DMS 273 (cell line): ENCODE results near the gene TAOK1.
A peak's percentile ranks its signal among the peaks of the same experiment; 100 is the strongest.
"Not testable (repeated sequence)": the region's sequence is repeated elsewhere in the genome, so short reads cannot be mapped to it uniquely, and the experiment has no call there.

Experiments used
- DNase-seq: peaks from one replicate; lab custom pipeline; 2025; ENCODE audit not compliant: unreplicated experiment; lab: John Stamatoyannopoulos, UW

TAOK1 gene

DNA sequence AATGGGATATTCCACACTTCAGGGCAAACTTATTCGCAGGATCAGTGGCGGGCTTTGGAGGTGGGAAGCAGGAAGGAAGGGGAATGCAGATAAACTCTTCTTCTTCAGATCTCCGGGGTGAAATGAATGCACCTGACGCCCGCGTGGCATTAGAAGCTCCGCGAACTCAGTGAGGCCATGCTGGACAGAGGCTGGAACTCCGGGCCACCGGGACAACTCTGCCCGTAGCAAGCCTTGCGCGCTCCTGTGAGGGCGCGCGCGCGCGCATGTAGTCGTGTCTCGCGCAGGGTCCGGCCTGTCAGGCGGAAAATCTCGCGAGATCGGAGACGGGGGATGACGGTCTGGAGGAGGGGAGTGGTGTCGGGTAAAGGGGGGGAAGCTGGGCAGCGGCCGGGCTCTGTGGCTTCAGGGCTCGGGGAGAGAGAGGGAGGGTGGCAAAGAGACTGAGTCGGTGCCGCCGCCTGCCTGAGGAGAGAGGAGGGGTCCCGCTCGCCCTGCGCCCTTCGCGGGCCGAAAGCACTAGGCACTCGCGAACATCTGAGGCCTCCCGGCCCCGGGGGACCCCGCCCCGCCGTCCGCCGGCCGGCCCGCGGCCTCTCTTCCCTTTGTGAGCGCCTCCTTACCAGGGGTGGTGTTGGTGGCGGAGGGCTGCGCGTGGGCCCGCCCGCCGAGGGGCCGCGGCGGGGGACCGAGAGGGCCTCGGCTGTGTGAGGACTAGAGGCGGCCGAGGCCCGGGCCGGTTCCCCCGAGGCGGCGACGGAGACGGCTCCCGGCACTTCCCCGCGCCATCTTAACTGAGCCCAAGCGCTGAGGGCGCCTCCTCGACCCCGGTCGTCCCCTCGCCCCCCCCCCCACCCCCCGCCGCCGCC is at the start of gene TAOK1:
Gene TAOK1 (plus strand): TSS at position 382 of the 869 bp plus-strand sequence. CDS start 61,186 bp downstream, outside the sequence.
- DNase-seq: peak; percentile 99

DNA sequence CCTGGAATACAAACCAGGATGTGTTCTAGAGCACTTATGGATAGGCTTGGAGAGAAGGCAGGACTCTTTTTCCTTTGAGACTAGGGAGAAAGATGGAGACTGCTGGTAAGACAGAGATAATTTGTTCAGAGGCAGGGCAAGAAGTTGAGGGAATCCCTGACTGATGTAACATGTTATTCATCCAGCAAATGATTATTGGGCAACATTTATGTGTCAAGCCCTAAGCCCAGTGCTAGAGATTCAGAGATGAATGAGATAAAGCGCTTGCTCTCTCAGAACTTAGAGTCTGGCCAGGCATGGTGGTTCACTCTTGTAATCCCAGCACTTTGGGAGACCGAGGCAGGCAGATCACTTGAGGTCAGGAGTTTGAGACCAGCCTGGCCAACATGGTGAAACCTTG is 48.4 kb upstream of the TAOK1 start:
- no peak for DNase-seq

DNA sequence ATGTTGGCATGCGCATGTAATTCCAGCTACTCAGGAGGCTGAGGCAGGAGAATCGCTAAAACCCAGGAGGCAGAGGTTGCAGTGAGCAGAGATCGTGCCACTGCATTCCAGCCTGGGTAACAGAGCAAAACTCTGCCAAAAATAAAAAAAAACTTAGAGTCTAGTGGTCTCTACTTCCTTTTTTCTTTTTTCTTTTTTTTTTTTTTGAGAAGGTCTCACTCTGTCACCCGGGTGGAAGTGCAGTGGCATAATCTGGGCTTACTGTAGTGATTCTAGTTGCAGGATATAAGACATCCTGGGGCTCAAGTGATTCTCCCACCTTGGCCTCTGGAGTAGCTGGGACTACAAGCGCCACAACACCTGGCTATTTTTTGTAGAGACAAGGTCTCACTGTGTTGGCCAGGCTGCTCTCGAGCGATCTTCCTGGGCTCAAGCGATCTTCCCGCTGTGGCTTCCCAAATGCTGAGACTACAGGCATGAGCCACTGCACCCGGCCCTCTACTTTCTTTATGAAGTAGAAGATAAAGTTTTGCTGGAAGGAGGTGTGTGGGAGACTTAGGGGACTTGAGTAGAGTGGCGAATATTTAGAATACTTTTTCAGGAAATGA is 47.9 kb upstream of the TAOK1 start:
- DNase-seq: no peak

DNA sequence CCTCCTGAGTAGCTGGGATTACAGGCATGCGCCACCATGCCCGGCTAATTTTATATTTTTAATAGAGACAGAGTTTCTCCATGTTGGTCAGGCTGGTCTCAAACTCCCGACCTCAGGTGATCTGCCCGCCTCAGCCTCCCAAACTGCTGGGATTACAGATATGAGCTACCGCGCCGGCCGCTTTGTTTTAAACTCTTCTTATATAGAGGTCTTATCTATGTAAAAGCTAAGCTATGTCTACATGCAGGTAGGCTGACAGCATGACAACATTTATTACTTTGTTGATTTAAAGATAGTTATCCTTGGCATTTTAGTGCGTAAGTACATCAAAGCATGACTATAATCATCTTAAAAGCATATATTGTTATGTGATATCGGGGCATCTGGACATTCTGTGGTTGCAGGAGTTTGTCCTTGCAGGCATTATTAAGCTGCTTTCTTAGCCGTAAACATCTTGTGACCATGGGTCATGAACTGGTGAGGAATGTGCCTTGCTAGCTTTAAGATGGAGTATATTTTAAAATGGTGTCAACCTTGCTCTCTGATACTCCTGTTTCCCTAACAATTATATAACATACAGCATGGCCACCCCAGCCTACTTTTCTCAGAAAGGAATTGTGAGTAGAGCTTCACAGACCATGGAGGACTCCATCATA is 45.8 kb upstream of the TAOK1 start:
- no peak for DNase-seq

DNA sequence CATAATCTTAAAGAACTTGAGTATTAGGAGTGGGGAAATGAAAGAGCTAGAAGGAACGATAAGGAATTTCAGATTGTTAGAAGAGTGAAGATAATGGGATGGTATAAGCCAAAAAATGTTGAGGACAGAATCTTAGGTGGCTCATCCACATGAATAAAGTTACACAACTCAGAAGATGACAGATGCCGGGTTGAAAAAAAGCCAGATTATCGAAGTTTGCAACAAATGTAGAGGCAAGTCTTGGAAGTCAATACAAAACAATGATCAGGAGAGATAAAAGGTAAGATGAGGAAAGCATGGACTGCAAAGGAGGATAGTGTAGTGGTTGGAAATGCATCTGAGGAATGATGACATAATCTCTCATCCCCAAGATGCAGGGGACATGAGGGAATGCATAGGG is 45.1 kb upstream of the TAOK1 start:
- DNase-seq: no peak

DNA sequence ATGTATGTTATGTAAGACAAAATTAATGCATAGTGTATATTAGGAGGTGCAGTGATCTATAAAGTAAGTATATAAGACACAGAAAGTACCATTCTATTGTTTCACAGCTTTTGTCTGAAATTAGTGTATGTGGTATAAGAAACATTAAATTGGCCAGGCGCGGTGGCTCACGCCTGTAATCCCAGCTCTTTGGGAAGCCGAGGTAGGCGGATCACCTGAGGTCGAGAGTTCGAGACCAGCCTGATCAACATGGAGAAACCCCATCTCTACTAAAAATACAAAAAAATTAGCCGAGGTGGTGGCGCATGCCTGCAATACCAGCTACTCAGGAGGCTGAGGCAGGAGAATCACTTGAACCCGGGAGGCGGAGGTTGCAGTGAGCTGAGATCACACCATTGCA is 44.7 kb upstream of the TAOK1 start:
- not testable (repeated sequence) for DNase-seq

DNA sequence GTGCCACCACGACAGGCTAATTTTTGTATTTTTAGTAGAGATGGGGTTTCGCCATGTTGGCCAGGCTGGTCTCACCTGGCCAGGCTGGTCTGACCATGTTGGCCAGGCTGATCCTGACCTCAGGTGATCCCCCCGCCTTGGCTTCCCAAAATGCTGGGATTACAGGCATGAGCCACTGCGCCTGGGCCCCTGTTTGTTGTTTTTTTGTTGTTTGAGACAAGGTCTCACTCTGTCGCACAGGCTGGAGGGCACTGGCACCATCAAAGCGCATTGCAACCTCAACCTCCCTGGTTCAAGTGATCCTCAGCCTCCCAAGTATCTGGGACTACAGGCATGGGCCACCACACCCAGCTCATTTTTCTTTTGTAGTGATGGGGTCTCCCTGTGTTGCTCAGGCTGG is 43.7 kb upstream of the TAOK1 start:
- DNase-seq: no peak

DNA sequence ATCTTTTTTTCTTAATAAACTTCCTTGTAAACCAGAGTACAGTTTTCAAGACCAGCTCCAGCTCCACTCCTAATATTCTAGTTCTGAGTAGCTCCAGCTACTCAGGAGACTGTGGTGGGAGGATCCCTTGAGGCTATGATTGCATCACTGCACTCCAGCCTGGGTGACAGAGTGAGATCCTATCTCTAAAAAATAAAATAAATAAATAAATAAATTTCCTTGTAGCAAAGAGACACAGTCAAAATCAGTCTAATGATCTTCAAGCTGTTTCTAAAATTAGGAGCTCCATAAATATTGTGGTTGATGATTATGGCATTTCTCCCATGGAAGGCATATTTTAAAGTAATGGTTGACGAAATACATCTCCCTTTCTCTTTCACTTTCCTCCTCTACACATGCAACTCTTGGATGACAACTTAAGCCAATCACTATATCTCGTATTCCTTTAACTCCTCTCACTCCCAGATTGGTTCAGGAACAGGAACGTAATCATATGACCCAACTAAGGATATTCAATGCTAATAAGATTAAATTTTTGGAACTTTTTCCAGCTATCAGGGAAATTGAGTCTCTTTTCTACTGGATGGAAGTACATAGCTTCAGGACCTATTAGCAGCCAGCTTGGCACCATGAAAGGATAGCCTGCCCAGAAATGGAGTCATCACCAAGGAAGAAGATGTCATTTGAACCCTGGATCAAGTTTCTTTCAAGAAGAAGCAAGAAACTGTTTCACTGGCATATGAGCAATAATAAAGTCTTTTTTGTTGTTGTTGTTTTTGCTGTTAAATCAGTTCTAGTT is 42.1 kb upstream of the TAOK1 start:
- no peak for DNase-seq

DNA sequence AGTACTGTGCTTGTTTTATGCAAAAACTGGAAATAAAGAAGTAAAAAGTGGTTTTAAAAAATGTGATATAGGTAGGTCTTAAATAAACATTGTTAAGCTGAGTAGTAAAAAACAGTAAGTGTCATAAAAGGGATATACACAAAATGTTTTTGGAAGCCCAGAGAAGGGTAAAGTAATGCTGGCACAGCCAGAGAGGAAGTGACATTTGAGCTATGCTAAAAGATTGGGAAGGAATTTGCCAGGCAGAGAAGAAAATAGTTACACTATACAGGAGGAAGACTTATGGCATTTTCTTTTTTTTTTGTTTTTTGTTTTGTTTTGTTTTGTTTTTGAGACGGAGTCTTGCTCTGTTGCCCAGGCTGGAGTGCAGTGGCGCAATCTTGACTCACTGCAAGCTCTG is 40.8 kb upstream of the TAOK1 start:
- DNase-seq: no peak

DNA sequence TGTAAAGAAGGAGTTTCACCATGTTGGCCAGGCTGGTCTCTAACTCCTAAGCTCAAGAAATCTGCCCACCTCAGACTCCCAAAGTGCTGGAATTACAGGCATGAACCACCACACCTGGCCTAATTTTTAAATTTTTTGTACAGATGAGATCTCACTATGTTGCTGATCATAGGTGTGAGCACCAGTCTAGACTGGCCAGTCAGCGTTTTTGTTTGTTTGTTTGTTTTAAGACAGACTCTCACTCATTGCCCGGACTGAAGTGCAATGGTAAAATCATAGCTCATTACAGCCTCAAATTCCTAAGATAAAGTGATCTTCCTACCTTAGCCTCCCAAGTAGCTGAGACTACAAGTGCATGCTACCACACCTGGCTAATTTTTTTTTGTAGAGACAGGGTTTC is 38.0 kb upstream of the TAOK1 start:
- DNase-seq: no peak

DNA sequence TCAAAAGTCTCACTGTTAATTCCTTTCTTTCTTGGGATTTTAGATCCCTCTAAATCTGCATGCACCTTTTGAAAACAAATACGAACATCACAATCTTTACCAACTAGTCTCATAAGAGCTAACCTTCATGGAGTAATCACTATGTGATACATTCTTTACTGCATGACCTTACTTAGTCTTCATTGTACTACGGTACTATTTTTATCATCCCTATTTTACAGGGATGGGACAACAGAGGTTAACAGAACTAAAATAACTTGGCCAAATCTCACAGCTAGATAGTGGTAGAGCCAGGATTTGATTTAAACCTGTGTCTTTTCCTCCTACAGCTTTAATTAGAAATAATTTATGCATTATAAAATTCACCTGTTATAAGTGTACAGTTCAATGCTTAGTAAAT is 32.9 kb upstream of the TAOK1 start:
- no peak for DNase-seq

DNA sequence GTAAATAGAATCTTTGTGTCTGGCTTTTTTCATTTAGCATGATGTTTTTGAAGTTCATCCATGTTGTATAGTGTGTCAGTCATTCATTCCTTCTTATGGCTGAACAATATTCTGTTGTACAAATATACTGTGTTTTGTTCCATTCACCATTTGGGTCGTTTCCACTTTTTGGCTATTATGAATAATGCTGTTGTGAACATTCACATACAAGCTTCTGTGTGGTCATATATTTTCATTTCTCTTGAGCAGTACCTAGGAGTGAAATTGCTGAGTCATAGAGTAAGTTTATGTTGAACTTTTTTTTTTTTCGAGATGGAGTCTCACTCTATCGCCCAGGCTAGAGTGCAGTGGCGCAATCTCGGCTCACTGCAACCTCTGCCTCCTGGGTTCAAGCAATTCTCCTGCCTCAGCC is 32.3 kb upstream of the TAOK1 start:
- DNase-seq: no peak

DNA sequence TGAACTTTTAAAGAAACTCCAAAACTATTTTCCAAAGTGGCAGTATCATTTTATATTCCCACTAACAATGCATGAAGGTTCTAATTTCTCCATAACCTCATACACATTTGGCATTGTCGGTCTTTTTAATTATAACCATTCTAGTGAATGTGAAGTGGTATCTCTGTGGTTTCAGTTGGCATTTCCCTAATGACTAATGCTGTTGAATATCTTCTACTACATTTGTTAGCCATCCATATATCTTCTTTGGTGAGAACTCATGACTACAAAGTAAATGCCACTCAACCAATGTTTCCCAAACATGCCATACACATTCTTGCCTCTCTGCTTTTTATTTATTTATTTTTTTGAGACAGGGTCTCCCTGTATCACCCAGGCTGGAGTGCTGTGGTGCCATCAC is 31.7 kb upstream of the TAOK1 start:
- no peak for DNase-seq

DNA sequence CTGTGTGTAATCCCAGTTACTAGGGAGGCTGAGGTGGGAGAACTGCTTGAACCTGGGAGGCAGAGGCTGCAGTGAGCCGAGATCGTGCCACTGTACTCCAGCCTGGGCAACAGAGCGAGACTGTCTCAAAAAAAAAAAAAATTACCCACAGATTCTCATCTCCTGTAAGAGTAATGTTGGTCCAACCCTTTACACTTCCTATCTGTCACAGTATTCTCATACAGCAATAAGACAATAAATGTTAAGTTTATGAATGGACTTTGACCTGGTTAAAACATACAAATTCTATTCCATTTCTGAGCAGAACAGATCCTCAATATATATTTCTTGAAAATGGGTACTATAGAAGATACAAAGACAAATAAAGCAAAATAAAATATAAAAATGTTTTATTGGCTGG is 30.4 kb upstream of the TAOK1 start:
- DNase-seq: no peak

DNA sequence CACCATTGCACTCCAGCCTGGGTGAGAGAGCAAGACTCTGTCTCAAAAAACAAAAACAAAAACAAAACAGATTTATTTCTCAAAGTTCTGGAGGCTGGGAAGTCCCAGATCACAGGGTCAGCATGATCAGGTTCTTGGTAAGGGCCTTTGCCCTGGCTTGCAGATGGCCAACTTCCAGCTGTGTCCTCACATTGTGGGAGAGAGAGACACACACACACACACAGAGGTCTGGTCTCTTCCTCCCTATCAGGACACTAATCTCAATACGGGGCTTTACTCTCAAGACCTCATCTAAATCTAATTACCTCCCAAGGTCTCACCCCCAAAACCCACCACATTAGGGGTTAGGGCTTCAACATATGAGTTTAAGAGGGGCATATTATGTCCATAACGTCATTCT is 26.4 kb upstream of the TAOK1 start:
- no peak for DNase-seq

DNA sequence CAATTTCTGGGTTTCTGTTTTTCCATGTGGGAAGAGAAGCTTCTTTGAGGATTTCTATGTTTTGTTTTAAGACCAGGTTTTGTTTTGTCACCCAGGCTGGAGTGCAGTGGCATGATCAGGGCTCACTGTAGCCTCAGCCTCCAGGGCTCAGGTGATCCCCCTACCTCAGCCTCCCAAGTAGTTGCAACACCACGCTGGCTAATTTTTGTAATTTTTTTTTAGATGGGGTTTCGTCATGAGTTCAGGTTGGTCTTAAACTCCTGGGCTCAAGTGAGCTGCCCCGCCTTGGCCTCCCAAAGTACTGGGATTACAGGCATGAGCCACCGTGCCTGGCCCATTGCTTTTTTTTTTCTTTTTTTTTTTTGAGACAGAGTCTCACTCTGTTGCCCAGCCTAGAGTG is 25.5 kb upstream of the TAOK1 start:
- no peak for DNase-seq

DNA sequence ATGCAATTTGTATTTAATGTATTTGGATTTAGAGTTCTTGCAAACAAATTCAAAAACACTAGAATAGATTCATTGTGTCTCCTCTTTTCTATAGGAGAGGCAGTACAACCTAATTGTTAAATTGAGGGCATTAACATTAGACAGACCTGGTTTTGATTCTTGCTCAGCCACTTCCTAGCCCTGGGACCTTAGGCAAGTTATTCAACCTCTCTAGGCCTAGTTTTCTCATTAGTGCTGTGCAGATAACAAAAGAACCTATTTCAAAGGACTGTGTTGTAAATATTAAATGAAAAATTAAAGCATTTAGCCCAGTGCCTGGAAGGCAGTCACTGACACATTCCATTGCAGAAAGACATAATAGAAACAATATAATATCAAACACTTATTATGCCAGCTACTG is 22.0 kb upstream of the TAOK1 start:
- no peak for DNase-seq

DNA sequence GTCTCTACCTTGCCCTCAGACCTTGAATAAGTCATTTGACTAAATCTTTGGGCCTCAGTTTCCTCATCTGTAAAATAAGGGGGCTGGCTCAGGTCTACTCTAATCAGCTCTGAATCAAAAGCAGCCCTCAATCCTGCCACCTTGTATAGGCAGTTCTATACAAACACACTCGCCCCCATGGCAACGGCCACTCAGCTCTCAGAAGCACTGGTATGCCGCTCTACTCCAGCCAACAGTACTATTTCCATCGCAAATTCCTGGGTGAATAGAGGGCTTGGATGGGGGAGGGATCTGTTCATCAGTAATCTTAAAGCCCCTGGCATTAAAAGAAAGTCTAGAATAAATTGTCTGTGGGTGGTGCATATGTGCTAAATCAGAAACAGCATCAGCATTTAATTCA is 21.2 kb upstream of the TAOK1 start:
- no peak for DNase-seq

DNA sequence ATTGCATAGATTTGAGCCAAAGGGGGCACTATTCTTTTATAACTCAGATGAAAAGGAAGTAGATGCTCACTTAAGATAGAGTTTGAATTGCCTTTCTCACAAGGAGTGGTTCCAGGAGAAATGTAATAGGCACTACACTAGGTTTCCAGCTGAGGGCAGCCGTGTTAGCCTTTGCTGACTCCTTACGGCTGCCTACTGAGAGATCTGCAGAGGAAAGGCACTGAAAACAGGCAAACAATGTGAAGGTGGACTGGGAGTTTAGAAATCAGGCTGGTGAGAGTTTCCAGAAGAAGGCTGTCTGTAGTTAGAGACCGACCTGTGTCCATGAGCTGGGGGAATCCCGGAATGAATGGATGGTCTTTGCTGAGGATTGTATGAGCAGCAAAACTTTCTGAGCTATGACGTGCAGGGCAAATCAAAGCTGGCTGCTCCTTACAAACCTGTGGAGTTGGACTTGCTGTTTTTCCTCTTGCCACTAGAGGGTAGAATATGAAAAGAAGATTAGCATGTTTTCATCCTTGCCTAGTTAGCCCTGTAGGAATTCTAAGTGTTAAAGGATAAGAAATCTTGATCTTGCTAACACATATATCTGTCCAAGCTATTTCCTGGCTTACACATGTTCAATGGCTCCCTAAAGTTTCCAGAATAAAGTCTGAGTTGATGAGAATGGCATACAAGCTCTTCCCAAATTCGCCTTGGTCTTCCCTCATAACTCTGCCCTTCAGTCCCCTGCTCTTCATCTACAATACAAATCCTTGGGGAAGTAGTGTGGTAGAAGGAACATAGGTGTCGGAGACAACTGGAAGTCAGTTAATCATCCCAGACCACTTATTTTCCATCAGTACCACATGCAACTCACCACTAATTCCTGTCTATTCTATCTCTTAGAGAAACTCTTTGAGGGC is 20.1 kb upstream of the TAOK1 start:
- peak; percentile 89 for DNase-seq

DNA sequence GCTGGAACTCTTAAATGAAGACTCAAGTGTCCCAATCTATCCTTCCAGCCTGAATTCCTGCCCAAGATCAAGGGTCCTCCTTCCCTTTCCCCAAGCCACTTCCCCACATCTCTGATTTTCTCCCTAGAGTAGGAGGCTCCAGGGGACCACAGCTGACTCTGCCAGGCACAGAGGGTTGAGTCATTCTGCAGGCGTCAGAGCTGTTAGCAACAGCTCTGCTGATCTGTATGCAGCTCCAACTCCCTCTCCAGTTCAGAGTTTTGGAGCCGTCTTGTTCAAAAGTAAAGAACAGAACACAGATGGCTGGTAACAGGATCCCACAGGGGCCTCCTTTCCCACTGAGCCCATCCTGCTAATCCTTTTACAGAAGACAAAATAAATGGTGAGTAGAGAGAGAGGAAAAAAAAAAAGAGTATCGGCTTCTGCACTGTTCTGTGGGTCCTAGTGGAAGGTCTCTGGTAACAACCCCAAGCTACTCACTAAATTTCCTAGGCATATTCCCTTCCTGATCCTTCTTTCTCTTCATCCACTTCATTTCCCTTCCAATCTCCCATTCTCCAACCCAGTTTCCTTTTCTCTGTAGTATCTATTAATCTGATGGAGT is 13.4 kb upstream of the TAOK1 start:
- peak; percentile 95 for DNase-seq
